Heart left ventricle (tissue), 13 donors: ENCODE results near the gene YIPF3.

Experiments
- CTCF ChIP-seq, 12 donors: fragments of 200-600 bp; sonication (generic) in 4 of 12; IDR thresholded peaks; one replicate each; pipeline versions ENCODE4 v1.5.0 to v1.8.0; 2018 to 2022; ENCODE audit warnings: antibody characterized with exemption in 12 of 12, mild to moderate bottlenecking in 5 of 12
- POLR2A ChIP-seq, 2 donors: fragments of 450-650 bp; IDR thresholded peaks; one replicate each; pipeline ENCODE4 v1.6.1; 2017; ENCODE audit warnings: antibody characterized with exemption in 2 of 2, mild to moderate bottlenecking in 2 of 2, moderate library complexity in 2 of 2
- donor health status: ischemic (EF 13 %, LVEDD 7.1; RV severe dilation, severe dysfunction).
- donor health status: DM: no; HTN: yes; CAD: no.
- donor health status: DM: no; HTN: no; CAD: no.
- donor health status: ischemic (EF 25% LVEDD 6.9; RV normal size, moderate dysfunction).
- donor health status: ischemic (EF 25% LVEDD 5.7; RV mildly dilated, moderate dysfunction).
- donor health status: ischemic (EF 35%, LVEDD 5.7; RV mildly dilated, moderate dysfunction).
- donor health status: nonischemic (EF 11% LVEDD 7.7; RV severe dilation, severe dysfunction).
- donor health status: DM: yes; HTN: yes; CAD: no.
- donor health status: PGD.
- donor health status: ischemic (EF 29% LVEDD 5.4; RV normal size, mild dysfunction).
- donor health status: nonischemic (EF 23%, LVEDD 6.1; RV moderate dilation, normal function).

DNA sequence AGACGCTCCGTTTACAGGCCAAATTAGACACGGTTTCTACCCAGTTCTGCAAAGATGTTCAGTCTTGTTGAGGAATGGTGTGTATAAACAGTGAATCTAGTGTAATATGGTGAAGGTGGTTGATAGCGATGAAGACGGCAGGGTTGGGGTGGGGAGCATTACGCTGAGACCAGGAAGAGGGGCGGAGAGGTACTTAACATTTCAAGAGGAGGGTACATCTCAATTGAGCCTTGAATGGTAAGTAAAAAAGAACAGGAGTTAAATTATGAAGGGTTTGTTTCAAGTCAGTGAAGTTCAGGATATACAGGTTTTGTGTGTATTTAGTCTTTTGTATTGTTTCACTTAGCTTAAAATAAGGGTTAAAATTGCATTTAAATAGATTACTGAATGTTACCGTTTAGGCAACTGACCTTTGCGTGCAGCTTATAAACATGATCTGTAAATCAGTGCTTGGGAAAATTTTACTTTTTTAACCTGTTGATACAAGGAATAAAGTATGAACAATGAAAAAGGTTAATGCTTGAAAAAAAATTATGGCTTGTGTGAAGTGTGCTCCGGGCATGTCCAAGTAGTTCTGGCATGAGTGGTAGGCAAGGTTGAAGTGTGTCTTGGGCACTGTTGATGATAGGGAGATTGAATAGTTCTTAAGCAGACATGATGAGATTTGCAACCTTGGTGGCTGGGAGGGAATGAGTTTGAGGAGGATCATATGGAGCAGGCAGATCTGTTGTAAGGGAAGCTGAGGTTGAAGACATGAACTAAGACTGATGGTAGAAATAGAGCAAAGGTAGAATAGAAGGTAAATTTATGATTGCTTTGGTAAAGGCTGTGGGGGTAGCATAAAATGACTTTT lies 1.0 kb upstream of the YIPF3 start:
- TF ChIP-seq CTCF (IDR thresholded peaks at IDR 0.05) (no peak), POLR2A (IDR thresholded peaks at IDR 0.05) (no peak)
